ENCODE data around the gene ARHGAP18.

Gene ARHGAP18

GRCh38 chr6:129692467-129692866 is 17.5 kb downstream of the ARHGAP18 start:
- DNase-seq (ENCODE audit: low read depth in 2 of 2) = no peak

- DNase-seq (ENCODE audit: low read depth in 2 of 2) = no peak
These were observed 18.3 kb downstream of the ARHGAP18 start for GRCh38 chr6:129691709-129692108.

GRCh38 chr6:129691043-129691640 is 18.8 kb downstream of the ARHGAP18 start:
- DNase-seq (ENCODE audit: low read depth in 2 of 2) = no peak

GRCh38 chr6:129686941-129687627 is 22.9 kb downstream of the ARHGAP18 start:
- no peak for DNase-seq (ENCODE audit: low read depth in 2 of 2)

GRCh38 chr6:129685662-129686031 is 24.3 kb downstream of the ARHGAP18 start:
- no peak for DNase-seq (ENCODE audit: low read depth in 2 of 2)

- DNase-seq (ENCODE audit: low read depth in 2 of 2) = no peak
These were observed 24.9 kb downstream of the ARHGAP18 start for GRCh38 chr6:129684903-129685661.

- DNase-seq (ENCODE audit: low read depth in 2 of 2) = no peak
These were observed 25.6 kb downstream of the ARHGAP18 start for GRCh38 chr6:129684323-129684884.

- DNase-seq (ENCODE audit: low read depth in 2 of 2) = peak; percentile 30 to 40
These were observed 26.2 kb downstream of the ARHGAP18 start for GRCh38 chr6:129683601-129684322.

- DNase-seq (ENCODE audit: low read depth in 2 of 2) = no peak
These were observed 28.1 kb downstream of the ARHGAP18 start for GRCh38 chr6:129681913-129682205.

GRCh38 chr6:129680633-129681032 is 29.3 kb downstream of the ARHGAP18 start:
- no peak for DNase-seq (ENCODE audit: low read depth in 2 of 2)

GRCh38 chr6:129679758-129680157 is 30.2 kb downstream of the ARHGAP18 start:
- no peak for DNase-seq (ENCODE audit: low read depth in 2 of 2)

- DNase-seq (ENCODE audit: low read depth in 2 of 2) = no peak
These were observed 30.7 kb downstream of the ARHGAP18 start for GRCh38 chr6:129679275-129679674.

- DNase-seq (ENCODE audit: low read depth in 2 of 2) = no peak
These were observed 31.5 kb downstream of the ARHGAP18 start for GRCh38 chr6:129678463-129678862.

- no peak for DNase-seq (ENCODE audit: low read depth in 2 of 2)
These were observed 32.2 kb downstream of the ARHGAP18 start for GRCh38 chr6:129677620-129678325.

GRCh38 chr6:129675669-129676472 is 34.1 kb downstream of the ARHGAP18 start:
- DNase-seq (ENCODE audit: low read depth in 2 of 2) = no peak

GRCh38 chr6:129673748-129674147 is 36.2 kb downstream of the ARHGAP18 start:
- DNase-seq (ENCODE audit: low read depth in 2 of 2) = no peak

- DNase-seq (ENCODE audit: low read depth in 2 of 2) = no peak
These were observed 36.9 kb downstream of the ARHGAP18 start for GRCh38 chr6:129672881-129673631.

GRCh38 chr6:129672341-129672682 is 37.7 kb downstream of the ARHGAP18 start:
- no peak for DNase-seq (ENCODE audit: low read depth in 2 of 2)

- peak in 1 of 2 donors; percentile 53 for DNase-seq (ENCODE audit: low read depth in 2 of 2)
These were observed 38.3 kb downstream of the ARHGAP18 start for GRCh38 chr6:129671442-129672340.

Data from stimulated activated CD8-positive, alpha-beta memory T cell treated with anti-CD3 and anti-CD28 coated beads, Interleukin-2, amount 100 ng/mL, for 48 hours (primary cell).